GM19397 (cell line): ENCODE results near the gene FANCE.

ENCODE experiments used
- ATAC-seq: cut with Tn5 transposase; IDR thresholded peaks from one replicate; pipeline ENCODE4 v1.9.1; 2021; ENCODE audit warnings: mild to moderate bottlenecking, moderate library complexity; ENCODE audit not compliant: unreplicated experiment

FANCE gene

GRCh38 chr6:35483490-35483889 lies 31.4 kb downstream of the FANCE start:
- no peak for ATAC-seq

GRCh38 chr6:35483893-35484645 lies 31.9 kb downstream of the FANCE start:
- ATAC-seq: no peak

- no peak for ATAC-seq
Measured at GRCh38 chr6:35484921-35485392, 32.8 kb downstream of the FANCE start.

GRCh38 chr6:35485402-35485877 lies 33.3 kb downstream of the FANCE start:
- no peak for ATAC-seq

GRCh38 chr6:35486005-35486925 lies 34.1 kb downstream of the FANCE start:
- no peak for ATAC-seq

- no peak for ATAC-seq
Measured at GRCh38 chr6:35487658-35488516, 35.7 kb downstream of the FANCE start.

GRCh38 chr6:35488517-35488862 lies 36.4 kb downstream of the FANCE start:
- ATAC-seq: no peak

- no peak for ATAC-seq
Measured at GRCh38 chr6:35489066-35489465, 36.9 kb downstream of the FANCE start.

- ATAC-seq: no peak
Measured at GRCh38 chr6:35489995-35490791, 38.1 kb downstream of the FANCE start.

- no peak for ATAC-seq
Measured at GRCh38 chr6:35490821-35491557, 38.9 kb downstream of the FANCE start.

GRCh38 chr6:35491558-35492257 lies 39.6 kb downstream of the FANCE start:
- ATAC-seq: no peak

GRCh38 chr6:35492258-35492973 lies 40.3 kb downstream of the FANCE start:
- ATAC-seq: no peak

GRCh38 chr6:35492974-35493284 lies 40.8 kb downstream of the FANCE start:
- ATAC-seq: no peak

GRCh38 chr6:35493307-35493983 lies 41.3 kb downstream of the FANCE start:
- ATAC-seq: no peak

GRCh38 chr6:35494161-35494563 lies 42.0 kb downstream of the FANCE start:
- ATAC-seq: no peak

- no peak for ATAC-seq
Measured at GRCh38 chr6:35495258-35496035, 43.3 kb downstream of the FANCE start.
